GM18511 (cell line): Measurements from ENCODE around the gene BMP7.
"Not testable (repeated sequence)": the region's sequence is repeated elsewhere in the genome, so short reads cannot be mapped to it uniquely, and the experiment has no call there.

Experiments used
- ATAC-seq: cut with Tn5 transposase; IDR thresholded peaks from one replicate; pipeline ENCODE4 v1.9.1; 2021; ENCODE audit warnings: mild to moderate bottlenecking, moderate library complexity; ENCODE audit not compliant: unreplicated experiment

BMP7 gene

DNA sequence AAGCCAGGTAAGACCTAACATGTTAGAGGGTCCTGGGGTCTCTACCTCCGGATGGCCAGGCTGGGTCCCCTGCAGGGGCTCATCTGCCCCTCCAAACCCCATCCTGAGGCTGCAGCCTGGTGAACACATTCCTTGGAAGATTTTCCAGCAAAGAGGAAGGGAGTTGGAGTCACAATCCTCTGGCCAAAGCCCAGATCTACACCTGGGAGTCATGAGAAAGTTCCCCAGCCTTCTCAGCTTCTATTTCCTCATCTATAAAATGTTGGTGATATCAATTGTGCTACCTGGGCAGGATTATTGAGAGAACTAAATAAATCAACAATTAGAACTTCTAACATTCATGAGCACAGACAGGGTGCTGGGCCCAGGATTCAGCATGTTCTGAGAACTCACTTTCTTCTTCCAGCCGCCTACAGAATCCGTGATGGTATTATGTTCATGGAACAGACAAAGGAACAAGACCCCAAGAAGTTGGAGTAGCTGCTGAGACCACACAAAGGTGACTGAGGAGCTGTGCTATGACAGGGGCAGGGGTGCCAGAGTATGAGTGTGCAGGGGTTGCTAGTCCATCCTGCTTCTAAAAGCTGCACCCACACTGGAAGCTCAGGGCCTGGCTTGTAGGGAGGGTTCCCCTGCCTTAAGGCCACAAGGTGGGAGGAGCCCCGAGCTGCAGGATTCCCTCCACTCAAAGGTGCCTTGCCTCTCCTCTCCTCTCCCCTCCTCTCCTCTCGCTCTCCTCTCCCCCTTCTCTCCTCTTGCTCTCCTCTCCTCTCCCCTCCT lies 68.9 kb downstream of the BMP7 start:
- no peak for ATAC-seq

DNA sequence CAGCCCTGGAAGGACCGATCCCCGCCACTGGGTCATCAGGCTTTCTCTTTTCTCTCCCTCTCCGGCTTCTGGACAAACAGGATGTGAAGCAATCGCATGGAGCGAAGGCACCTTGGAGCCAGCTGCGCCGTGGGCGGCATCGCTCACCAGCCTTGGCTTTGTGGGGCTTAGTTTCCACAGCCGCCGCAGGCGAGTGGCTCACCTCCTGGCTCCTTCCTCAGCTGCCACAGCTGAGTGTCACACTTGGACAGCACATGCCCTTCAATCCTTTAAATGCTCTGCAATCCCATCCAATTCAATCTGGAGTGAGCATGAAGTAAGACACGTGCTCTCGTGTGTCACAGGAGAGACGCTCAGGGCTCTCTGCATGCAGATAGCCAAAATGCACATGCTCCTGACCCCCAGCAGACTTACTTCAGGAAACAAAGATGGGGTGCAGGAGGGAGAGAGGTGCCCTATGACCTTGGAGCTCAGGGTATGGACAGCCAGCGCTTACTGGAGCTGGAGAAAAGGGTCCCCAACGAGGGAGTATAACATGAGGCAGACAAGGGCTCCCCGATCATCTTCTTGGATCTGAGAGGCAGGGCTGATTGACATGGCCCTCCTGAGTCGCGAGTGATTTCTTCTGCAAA lies 70.9 kb downstream of the BMP7 start:
- ATAC-seq, result no peak

DNA sequence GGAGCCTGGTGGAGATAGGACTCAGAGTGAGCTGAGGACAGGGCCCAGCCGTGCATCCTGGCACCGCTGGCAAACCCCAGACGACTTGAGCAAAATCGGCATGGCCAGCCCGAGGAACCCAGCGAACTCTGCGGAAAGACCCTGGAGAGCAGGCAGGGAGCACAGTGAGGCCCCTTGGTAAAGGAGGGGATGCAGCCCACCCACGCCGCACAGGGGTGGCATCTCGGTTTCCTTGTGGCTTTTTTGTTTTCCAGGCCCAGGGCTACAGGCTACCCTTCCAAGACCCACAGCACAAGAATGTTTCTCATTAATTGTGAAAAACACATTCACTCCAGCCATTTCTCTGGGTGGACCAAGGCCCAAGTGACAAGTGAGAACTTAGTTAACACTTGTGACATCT lies 71.4 kb downstream of the BMP7 start:
- no peak for ATAC-seq

DNA sequence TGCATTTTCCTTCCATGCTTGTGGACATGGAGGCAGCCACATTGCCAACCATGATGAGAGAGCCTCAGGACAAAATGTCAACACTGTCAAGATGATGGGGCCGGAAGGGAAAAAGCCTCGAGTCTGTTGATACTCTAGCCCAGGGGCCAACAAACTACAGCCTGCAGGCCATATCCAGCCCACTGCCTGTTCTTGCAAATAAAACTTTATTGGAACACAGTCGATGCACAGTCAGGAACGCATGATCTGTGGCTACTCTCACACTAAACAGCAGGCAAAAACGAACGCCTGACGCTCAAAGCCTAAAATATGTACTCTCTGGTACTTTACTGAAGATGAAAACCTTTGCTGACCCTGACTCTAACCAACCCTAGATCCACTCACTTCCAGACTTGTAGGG lies 72.3 kb downstream of the BMP7 start:
- no peak for ATAC-seq

DNA sequence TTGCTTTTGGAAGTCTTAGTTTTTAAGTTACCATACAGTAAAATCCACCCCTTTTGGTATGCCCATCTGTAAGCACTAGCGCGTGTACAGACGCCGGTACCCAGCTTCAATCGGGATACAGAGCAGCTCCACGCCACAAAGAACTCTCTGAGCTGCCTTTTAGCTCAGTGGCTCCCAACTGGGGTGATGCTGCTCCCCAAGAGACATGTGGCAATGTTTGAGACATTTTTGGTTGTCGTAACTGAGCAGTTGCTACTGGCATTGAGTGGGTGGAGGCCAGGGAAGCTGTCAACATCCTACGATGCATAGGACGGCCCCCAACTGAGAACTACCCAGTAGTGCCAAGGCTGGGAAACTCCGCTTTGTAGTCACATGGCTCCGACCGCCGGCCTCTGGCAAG lies 73.3 kb downstream of the BMP7 start:
- no peak for ATAC-seq

DNA sequence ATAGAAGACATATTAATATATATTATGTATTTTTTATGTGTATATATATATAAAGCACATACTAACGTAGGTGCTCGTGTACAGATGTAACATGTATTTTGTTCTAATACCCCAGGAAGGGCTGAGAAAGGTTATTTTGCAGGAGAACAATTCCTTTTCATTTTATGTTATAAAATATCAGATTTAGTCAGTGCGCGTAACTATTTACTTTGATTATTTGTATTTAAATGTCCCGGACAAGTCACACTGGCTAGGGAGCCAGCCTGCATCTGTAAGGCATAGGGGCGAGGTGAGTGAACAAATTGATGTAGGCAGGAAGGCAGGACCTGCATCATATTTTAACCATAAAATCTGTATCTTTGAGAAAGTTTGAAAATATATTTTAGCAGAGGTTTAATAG lies 74.1 kb downstream of the BMP7 start:
- no peak for ATAC-seq

DNA sequence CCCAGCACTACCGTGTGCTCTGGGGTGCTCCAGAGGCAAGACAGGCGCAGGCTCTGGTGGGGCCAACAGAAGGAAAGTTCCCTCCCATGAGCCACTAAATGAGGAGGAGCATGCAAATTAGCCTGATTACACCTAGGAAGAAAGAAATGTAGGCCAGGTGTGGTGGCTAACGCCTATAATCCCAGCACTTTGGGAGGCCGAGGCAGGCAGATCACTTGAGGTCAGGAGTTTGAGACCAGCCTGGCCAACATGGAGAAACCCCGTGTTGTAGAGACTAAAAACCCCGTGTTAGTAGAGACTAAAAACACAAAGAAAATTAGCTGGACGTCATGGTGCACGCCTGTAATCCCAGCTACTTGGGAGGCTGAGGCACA lies 75.2 kb downstream of the BMP7 start:
- ATAC-seq, result not testable (repeated sequence)

DNA sequence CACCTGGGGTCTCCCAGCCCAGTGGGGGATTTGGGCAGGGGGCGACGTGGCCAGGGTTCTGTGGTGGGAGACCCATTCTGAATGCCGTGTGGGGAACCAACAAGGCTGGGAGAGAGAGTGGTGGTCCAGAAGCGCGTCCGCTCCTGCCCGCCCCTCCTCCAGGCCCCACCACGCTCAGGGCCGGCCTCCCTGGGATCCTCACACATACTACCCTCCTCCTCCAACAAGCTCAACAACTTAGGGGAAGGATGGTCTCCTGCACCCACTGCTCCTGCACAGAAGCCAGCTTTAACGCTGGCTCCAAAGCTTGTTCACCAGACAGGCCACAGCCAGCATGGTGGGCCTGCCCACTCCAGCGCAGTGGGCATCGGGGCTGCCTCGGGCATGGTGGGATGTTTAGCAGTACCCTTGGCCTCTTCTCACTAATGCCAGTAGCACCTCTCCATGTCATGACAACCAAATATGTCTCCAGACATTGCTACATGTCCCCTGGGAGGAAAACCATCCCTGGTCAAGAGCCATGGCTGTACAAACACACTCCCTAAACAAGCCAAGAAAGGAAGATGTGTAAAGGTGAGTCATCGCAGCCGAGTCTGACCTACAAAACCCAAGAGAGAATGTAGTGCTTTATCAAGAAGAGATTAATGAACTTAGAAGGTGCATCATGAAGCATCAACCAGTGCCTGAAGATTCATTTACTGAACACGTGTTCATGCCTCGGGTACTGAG lies 75.7 kb downstream of the BMP7 start:
- no peak for ATAC-seq

DNA sequence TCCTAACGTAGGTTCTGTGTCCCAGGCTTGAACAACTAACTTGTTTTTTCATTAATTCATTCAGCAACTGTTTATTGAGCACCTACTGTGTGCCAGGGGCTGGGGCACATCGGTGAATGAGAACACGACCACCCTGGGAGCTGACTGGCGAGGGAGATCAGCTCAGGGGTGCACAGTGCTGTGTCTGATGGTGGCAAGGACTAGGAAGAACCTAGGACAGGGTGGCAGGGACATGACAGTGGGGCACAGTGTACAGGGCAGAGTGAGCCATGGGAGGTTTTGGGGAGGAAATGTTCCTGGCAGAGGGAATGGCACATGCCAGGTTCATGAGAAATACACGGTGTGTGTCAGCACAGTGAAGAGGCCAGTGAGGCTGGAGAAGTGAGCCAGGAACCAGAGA lies 76.7 kb downstream of the BMP7 start:
- no peak for ATAC-seq

DNA sequence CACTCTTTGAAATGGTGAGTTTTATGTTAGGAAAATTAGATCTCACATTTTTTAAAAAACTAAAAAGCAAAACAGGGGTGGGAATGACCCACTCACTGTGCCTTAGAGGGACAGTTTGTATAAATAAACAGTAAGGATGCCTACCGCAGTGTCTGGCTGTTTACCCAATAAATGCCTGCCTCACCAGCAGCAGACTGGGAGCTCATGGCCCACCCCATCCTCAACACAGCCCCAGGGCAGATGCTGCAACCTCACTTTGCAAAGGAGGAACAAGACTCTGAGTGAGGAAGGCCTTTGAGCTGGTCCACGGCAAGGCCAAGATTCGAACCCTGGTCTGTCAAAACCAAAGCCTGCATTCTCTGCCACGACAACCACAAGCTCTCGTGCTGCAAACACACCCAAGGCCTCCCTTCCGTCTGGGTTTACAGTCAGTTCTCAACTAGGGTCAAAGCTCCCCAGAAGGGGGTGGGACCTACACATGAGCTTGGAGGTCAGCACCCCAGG lies 77.8 kb downstream of the BMP7 start:
- no peak for ATAC-seq

DNA sequence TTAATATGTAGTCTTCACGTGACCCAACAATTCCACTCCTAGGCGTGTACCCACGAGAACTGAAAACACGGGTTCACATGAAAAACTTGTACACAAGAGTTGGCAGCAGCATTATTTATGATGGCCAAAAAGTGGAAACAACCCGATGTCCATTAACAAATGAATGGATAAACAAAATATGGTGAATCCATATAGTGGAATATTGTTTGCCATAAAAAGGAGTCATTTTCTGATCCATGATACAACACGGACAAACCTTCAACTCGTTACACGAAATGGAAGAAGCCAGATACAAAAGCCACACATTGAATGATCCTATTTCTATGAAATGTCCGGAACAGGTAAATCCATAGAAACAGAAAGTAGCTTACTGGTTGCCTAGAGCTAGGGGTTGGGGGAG lies 78.4 kb downstream of the BMP7 start:
- no peak for ATAC-seq

DNA sequence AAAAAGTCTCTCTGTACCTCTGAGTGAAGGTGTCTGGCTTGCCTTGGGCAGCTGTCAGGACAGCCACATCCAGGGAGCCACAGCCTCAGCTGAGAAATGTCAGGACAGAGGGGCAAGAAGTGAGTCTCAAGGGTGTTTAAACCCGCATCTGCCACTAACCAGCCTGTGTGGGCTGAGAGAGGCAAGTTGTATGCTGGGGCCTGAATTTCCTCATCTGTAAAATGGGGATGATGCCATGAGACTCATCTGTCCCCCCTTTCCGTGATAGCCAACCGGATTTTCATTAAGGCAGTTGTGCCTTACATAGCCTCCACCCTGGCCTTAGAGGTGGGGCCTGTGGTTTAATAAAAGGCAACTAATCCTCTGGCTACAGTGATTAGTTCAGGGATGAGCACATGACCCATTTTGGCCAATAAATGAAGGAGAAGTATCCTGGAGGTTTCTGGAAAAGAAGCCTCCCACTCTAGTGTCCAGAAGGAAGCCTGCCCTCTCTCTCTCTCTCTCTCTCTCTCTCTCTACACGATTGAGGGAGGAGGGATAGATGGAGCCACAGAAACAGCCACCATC lies 79.3 kb downstream of the BMP7 start:
- ATAC-seq, result no peak

DNA sequence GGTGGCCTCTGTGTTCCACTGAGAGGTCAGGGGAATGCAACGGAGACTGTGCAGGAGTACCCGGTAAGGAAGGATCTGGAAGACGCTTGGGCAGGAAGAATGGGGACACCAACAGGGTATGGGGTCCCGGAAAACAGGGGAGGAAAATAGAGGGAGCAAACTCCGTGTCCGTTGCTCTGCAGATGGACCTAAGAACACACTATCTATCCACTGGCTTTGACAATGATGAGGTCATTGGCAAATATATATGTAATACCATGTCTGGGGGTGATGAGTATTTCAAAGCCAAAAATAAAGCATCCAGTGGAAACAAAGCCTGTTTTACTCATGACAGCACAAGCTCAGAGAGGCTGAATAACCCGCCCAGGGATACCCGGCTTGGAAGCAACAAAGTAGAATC lies 80.2 kb downstream of the BMP7 start:
- no peak for ATAC-seq

DNA sequence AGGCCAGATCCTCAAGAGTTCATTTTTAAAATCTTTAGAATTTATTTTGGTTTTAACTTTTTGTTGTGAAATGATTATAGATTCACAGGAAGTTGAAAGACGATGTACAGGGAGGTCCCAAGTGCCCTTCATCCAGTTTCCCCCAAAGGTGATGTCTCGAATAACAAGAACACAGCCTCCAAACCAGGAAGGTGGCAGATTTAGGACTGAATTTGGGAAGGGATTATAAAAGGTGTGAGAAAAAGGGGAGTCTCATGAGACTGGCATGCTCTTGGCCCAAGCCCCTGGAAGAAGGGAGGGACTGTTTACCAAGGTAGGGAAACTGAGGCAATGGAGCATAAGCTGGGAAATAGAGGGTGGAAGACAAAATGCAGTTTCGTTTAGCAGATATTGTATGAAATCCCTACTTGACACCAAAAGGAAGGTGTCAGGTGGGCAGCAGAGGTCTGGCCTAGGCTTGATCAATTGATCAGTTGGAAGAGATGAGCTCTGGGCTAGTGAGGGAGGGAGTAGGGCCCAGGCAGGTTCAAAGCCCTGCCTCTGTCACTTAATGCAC lies 81.2 kb downstream of the BMP7 start:
- ATAC-seq, result no peak

DNA sequence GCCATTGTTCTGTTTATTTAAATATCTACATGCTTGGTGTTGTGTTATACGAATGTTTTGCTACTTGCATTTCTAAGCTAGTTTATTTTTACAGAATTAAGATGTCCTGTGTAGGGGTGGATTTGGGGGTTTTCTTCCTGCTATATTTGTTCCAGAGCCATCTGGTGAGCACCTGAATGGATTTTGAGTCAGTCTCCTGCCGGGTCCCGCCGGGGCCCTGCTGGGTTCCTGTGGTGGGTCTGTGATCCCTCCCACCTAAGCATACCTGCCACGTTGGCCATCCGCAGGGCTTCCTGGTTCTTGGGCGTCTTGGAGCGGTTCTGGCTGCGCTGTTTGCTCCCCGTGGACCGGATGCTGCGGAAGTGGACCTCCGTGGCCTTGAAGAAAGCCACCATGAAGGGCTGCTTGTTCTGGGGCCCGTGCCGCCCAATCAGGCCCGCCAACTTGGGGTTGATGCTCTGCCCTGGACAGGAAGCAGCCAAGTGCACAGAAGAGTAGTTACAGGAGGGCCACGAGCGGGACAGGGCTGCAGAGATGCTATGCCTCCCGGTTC lies 82.9 kb downstream of the BMP7 start:
- no peak for ATAC-seq

DNA sequence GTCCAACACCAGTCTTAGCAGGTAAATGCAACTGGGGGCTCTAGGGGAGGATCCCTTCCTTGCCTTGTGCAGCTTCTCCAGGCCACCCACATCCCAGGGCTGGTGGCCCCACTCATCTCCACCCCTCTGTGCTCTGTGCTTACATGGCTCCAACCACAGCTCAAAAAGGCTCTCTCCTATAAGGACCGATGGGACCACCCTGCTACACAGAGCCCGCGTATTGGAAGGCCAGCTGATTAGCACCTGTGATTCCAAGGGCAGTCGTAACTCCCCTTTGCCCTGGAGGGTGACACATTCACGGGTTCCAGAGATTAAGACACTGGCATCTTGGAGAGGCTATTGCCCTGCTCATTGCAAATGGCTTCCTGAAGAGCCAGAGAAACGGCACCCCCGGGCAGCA lies 84.8 kb downstream of the BMP7 start:
- no peak for ATAC-seq

DNA sequence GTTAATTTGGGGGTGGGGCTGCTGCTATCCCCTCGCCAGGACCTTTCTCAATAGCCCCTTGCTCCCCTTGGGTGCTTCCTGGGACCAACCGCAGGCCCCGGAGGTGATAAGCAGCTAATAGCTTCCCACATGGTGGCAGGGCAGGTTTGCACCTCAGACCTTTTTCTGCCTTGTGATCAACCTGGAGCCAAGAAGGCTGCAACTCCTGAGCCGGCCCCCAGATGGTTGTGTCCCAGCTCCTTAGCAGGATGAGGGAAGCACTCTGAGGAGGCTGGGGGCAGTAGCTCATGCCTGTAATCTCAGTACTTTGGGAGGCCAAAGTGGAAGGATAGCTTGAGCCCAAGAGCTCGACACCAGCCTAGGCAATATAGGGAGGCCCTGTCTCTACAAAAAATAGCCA lies 85.5 kb downstream of the BMP7 start:
- ATAC-seq, result no peak

DNA sequence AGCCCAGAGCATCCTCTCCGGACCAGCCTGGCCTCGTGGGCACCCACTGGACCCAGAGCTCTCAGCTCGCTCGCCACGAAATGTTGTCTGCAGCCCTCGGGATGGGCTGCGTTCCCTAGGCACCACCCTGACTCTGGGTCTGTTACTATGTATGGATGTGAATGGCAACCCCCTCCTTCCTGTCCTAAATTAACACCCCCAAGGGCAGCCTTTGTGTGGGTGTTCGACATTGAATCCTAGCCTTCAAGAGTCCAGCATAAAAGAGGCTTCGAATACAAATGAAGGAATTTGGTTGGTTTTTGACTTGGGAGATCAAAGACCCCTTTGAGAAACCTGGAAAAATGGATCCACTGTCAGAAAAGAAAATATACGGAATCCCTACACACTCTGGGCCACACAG lies 86.1 kb downstream of the BMP7 start:
- no peak for ATAC-seq

DNA sequence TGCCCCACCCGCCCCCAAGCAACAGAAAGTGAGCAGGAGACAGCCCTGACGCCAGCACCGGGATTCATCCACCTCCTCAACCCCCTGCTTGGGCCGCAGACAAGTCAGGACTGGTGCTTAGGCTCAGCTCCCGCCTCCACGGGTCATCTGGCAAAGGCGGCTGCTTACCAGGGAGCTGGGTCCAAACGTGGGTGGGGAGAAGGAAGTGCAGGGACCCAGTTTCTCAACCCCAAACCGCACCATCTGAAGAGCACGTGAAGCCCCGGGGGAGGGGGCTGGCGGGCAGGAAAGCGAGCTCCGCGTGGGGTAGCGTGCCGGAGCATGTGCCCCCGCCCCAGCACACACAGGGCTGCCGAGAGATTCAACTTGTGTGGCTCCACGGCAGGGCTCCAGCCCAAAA lies 87.2 kb downstream of the BMP7 start:
- ATAC-seq, result no peak

DNA sequence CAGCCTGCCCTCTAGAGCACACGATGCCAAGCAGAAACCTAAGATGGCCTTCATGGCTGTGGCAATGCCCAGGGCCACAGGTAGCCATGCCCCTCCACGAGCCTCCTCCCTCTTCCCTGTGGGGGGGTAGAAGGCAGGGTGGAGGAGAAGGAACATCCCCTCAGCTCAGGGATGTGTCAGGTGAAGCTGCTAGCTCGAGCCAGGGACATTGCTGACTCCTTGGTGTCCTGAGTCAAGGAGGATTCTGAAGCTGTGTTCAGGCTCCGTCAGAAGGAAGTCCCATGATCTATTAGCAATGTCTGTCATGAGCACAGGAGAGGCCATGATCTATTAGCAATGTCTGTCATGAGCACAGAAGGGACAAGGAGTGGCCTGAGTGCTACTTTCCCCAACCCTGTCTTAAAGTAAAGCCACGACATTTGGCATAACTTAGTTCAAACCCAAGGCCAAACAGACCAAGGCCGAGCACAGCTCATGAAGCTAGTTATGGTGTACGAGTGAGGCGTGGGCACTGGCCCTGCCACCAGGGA lies 87.8 kb downstream of the BMP7 start:
- no peak for ATAC-seq
